CD4-positive, CD25-positive, alpha-beta regulatory T cell (primary cell): ENCODE data around the gene COL4A2. TPM values are rescaled to one million over a fixed set of nuclear protein-coding genes. Genes with fewer than 3 reads are reported as not detected.

ENCODE experiments used
- ATAC-seq, 2 donors: fragments of 150-1000 bp; cut with Tn5 transposase; one replicate each; pipeline ENCODE4 v1.10.0; 2021; ENCODE audit warnings: low read depth in 2 of 2, moderate number of reproducible peaks in 2 of 2, moderate library complexity in 1 of 2
- DNase-seq, 3 donors: peaks; one replicate each; pipeline versions ENCODE4 v3.0.0 to v3.0.0-alpha.2; 2012 to 2022; ENCODE audit warnings: mixed read lengths in 1 of 3
- H3K27ac ChIP-seq: one replicate; pipeline ENCODE4 v1.7.0; 2013; ENCODE audit warnings: mild to moderate bottlenecking, low read length; ENCODE audit not compliant: insufficient read depth, poor library complexity, severe bottlenecking
- H3K27me3 ChIP-seq: one replicate; pipeline ENCODE4 v1.7.0; 2013; ENCODE audit warnings: low read length; ENCODE audit not compliant: control insufficient read depth, insufficient read depth
- H3K36me3 ChIP-seq: one replicate; pipeline ENCODE4 v1.7.0; 2013; ENCODE audit warnings: mild to moderate bottlenecking, low read length, moderate library complexity; ENCODE audit not compliant: control insufficient read depth, insufficient read depth
- H3K4me1 ChIP-seq: 2 replicates; pipeline ENCODE4 v1.7.0; 2013; ENCODE audit warnings: mild to moderate bottlenecking, low read length; ENCODE audit not compliant: insufficient read depth, control insufficient read depth, poor library complexity, severe bottlenecking
- H3K4me3 ChIP-seq: one replicate; pipeline ENCODE4 v1.7.0; 2013; ENCODE audit warnings: low read depth, mild to moderate bottlenecking, low read length, moderate library complexity
- H3K9me3 ChIP-seq, 2 experiments: 1 replicate in 1 of 2; 2 replicates in 1 of 2; pipeline ENCODE4 v1.7.0; 2013; ENCODE audit warnings: low read length in 2 of 2, mild to moderate bottlenecking in 1 of 2, moderate library complexity in 1 of 2; ENCODE audit not compliant: control insufficient read depth in 2 of 2
- H3K27ac Mint-ChIP-seq, 3 donors: one replicate each; pipeline ENCODE4 v1.8.0; 2020 to 2022; ENCODE audit warnings: mild to moderate bottlenecking in 3 of 3, mixed read lengths in 3 of 3, moderate library complexity in 2 of 3
- H3K27me3 Mint-ChIP-seq: one replicate; pipeline ENCODE4 v1.8.0; 2022; ENCODE audit warnings: mild to moderate bottlenecking, mixed read lengths
- H3K36me3 Mint-ChIP-seq: one replicate; pipeline ENCODE4 v1.8.0; 2020; ENCODE audit warnings: mixed read lengths
- H3K4me1 Mint-ChIP-seq, 4 donors: one replicate each; pipeline ENCODE4 v1.8.0; 2020 to 2022; ENCODE audit warnings: mixed read lengths in 4 of 4, mild to moderate bottlenecking in 1 of 4
- H3K4me3 Mint-ChIP-seq, 4 donors: one replicate each; pipeline ENCODE4 v1.8.0; 2020 to 2022; ENCODE audit warnings: mild to moderate bottlenecking in 4 of 4, mixed read lengths in 4 of 4, moderate library complexity in 3 of 4
- H3K9me3 Mint-ChIP-seq, 7 donors: one replicate each; pipeline ENCODE4 v1.8.0; 2020 to 2022; ENCODE audit warnings: mixed read lengths in 7 of 7, mild to moderate bottlenecking in 3 of 7, moderate library complexity in 2 of 7
- polyA plus RNA-seq, 4 donors: library from polyadenylated mRNA; unstranded; fragments of 300-500 nt; fragmentation: Illumina TruSeq; gene quantifications; one replicate each; pipeline ENCODE4 v1.2.3, GENCODE V29; 2021
- total RNA-seq: library from RNA; stranded (reverse); gene quantifications from one replicate; pipeline ENCODE4 v1.2.3, GENCODE V29; 2022

The COL4A2 gene
- total and polyA plus RNA-seq, 5 donors from 2014 or later: not detected

DNA sequence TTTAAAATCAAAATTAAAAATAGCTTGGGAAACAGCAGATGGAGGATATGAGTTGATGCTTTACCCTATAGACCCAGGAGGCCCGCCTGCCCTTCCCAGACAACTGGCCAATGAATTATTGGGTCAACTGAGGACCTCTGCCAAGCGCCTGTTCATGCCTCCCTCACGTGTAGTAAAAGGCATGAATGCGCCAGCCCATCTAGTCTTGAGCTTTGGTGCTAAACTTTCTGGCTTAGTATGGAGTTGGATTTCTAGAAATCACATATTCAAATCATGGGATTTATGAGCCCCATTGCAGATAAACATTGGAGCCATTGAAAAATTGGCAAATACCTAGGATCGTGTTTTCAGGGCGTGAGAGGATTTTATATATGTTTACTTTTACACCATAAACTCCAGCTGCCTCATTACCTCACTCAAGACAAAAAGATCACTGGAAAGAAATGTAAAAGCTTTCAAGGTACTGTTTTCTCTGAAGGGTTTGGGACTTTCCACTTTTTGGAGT is 47.1 kb downstream of the COL4A2 start:
- ATAC-seq (no peak), DNase-seq (no peak)
- H3K4me1 Mint-ChIP-seq: no peaks in the 10 kb centered on the region
- H3K27ac Mint-ChIP-seq: no peak overlapping the region
- Histone ChIP-seq H3K27ac (no peak overlapping the region), H3K36me3 (no peaks in the 10 kb centered on the region), H3K4me3 (no peak overlapping the region), H3K4me1 (no peaks in the 10 kb centered on the region), H3K27me3 (no peaks in the 10 kb centered on the region), H3K9me3 (no peaks in the 10 kb centered on the region)
- no peaks in the 10 kb centered on the region for H3K9me3 Mint-ChIP-seq
- H3K36me3 Mint-ChIP-seq: no peaks in the 10 kb centered on the region
- no peaks in the 10 kb centered on the region for H3K27me3 Mint-ChIP-seq
- H3K4me3 Mint-ChIP-seq: no peak overlapping the region

DNA sequence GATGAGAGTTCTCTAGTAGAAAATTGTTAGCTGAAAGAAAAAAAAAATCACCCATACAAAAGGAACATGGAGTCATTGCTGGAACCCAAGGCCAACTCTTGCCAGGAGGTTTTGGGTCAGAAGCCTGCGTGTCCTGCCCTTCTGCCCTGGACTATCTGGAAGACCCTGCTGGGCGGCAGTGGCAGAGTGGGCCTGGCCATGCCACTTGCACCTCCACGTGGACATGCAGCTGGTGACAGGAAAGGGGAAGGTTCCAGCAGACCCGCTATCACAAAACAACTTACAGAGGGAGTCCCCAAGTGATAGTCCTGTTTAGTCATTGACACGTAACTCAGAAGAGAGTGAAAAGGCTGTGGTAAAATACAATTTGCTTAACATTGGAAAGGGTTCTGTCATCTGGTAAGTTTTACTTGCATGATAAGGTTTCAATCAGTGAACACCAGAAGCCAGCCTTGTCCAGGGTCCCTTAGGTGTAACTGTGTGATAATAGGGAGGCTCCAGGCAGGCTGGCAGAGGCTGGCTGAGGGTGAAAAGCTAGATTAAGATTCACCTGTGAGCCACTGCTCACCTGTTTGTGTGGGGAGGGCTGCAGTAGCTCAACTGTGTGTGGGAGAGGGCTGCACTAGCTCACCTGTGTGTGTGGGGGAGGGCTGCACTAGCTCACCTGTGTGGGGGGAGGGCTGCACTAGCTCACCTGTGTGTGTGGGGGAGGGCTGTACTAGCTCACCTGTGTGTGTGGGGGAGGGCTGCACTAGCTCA is 47.8 kb downstream of the COL4A2 start:
- H3K4me3 ChIP-seq: no peak overlapping the region
- ATAC-seq (no peak), DNase-seq (no peak)
- H3K27me3 ChIP-seq: no peaks in the 10 kb centered on the region
- H3K27ac ChIP-seq: no peak overlapping the region
- Mint-ChIP-seq H3K4me1 (no peaks in the 10 kb centered on the region), H3K27me3 (no peaks in the 10 kb centered on the region), H3K4me3 (no peak overlapping the region), H3K9me3 (no peaks in the 10 kb centered on the region), H3K27ac (no peak overlapping the region), H3K36me3 (no peaks in the 10 kb centered on the region)
- no peaks in the 10 kb centered on the region for H3K4me1 ChIP-seq
- no peaks in the 10 kb centered on the region for H3K9me3 ChIP-seq
- H3K36me3 ChIP-seq: no peaks in the 10 kb centered on the region

DNA sequence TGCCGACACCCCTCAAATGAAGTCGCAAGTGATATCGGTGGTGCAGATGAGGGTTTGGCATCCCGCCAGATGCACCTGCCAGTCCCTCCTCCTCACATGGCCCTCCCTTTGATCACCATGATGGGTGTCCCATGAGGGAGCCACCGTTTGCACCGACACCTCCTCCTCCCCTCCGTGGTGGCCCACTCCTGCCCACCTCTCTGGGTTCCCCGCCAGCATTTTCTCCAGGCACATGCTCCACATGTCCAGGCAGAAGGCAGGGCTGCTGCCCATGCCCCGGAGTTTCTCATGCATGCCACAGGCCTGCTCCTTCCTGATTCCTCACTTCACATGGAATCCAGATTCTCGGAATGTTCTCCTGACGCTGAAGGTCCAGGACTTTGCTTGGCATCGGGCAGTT is 49.3 kb downstream of the COL4A2 start:
- no peak for ATAC-seq
- no peak overlapping the region for H3K4me3 Mint-ChIP-seq
- DNase-seq: no peak
- Histone ChIP-seq H3K27ac (no peak overlapping the region), H3K36me3 (no peaks in the 10 kb centered on the region), H3K9me3 (no peaks in the 10 kb centered on the region), H3K27me3 (no peaks in the 10 kb centered on the region), H3K4me1 (no peaks in the 10 kb centered on the region), H3K4me3 (no peak overlapping the region)
- H3K27me3 Mint-ChIP-seq: no peaks in the 10 kb centered on the region
- no peaks in the 10 kb centered on the region for H3K4me1 Mint-ChIP-seq
- no peak overlapping the region for H3K27ac Mint-ChIP-seq
- no peaks in the 10 kb centered on the region for H3K36me3 Mint-ChIP-seq
- peaks cover 0 to 2% (median 0%) of the 10 kb centered on the region in 7 donors for H3K9me3 Mint-ChIP-seq

DNA sequence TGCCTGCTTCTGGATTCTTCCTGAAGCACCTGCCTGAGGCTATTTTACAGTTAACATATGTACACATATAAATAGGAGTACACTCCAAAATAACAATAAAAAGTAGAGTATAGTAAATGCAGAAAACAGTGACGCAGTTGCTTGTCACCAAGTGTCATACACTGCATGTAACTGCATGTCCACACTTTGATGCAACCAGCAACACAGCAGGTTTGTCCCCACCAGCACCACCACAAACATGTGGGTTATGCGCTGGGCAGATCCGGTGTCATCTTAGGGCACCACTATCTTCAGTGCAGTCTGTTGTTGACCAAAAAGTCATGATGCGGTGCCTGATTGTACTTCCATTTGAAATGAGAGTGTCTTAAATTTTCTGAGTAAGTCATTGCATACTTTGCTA is 51.3 kb downstream of the COL4A2 start:
- no peaks in the 10 kb centered on the region for H3K4me1 Mint-ChIP-seq
- no peaks in the 10 kb centered on the region for H3K27me3 ChIP-seq
- DNase-seq (no peak), ATAC-seq (no peak)
- no peaks in the 10 kb centered on the region for H3K36me3 Mint-ChIP-seq
- no peak overlapping the region for H3K4me3 ChIP-seq
- no peaks in the 10 kb centered on the region for H3K36me3 ChIP-seq
- H3K27me3 Mint-ChIP-seq: peaks cover 4% of the 10 kb centered on the region
- no peaks in the 10 kb centered on the region for H3K9me3 ChIP-seq
- H3K9me3 Mint-ChIP-seq: peaks cover 0 to 2% (median 0%) of the 10 kb centered on the region in 7 donors
- H3K27ac ChIP-seq: no peak overlapping the region
- H3K4me3 Mint-ChIP-seq: no peak overlapping the region
- H3K4me1 ChIP-seq: no peaks in the 10 kb centered on the region
- no peak overlapping the region for H3K27ac Mint-ChIP-seq

DNA sequence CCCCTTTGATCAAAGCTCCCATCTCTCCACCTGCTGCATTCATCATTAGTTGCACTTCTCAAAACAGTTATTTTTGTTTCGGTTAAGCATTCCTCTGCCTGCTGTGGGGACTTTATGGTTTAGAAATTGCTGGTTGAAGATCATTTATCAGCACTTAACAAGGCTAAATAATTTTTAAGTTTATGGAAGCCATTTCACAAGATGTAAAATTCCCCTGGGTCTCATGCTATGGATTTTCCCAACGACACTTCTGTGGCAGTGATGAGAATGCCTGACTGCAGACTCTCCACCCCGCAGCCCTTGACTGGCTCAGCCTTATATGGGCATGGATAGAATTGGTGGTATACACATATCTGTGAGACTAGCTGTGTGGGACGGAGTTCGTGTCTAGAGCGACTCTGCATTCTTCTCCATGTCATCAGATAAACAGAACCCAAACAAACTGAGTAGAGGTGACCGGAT is 52.8 kb downstream of the COL4A2 start:
- Mint-ChIP-seq H3K27me3 (peaks cover 4% of the 10 kb centered on the region), H3K4me1 (no peaks in the 10 kb centered on the region), H3K27ac (no peak overlapping the region), H3K9me3 (peaks cover 0 to 2% (median 0%) of the 10 kb centered on the region in 7 donors), H3K36me3 (no peaks in the 10 kb centered on the region), H3K4me3 (no peak overlapping the region)
- no peaks in the 10 kb centered on the region for H3K4me1 ChIP-seq
- H3K27ac ChIP-seq: no peak overlapping the region
- H3K4me3 ChIP-seq: no peak overlapping the region
- H3K9me3 ChIP-seq: no peaks in the 10 kb centered on the region
- H3K27me3 ChIP-seq: no peaks in the 10 kb centered on the region
- no peaks in the 10 kb centered on the region for H3K36me3 ChIP-seq
- DNase-seq (no peak), ATAC-seq (no peak)

DNA sequence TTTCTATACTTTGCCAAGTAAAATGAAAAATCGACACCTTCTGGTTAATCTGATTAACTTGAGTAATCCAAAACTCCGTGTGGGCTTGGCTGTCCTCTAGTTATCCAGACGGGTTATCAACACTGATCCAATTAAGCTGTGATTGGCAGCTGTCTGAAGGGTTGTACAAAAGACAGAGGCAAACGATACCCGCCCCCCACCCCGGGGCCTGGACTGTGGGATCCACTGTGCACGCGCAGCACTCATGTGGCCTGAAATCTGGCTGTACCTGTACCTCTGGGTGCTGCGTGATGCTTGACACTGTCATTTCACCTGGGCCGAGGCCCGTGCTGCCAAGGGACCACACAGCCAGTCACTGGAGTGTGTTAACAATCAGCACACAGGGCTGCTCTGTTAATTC is 53.5 kb downstream of the COL4A2 start:
- H3K4me1 ChIP-seq: no peaks in the 10 kb centered on the region
- ATAC-seq: no peak
- H3K27ac Mint-ChIP-seq: no peak overlapping the region
- no peak for DNase-seq
- H3K9me3 ChIP-seq: no peaks in the 10 kb centered on the region
- H3K36me3 Mint-ChIP-seq: no peaks in the 10 kb centered on the region
- H3K4me3 ChIP-seq: no peak overlapping the region
- H3K27me3 Mint-ChIP-seq: peaks cover 4% of the 10 kb centered on the region
- H3K36me3 ChIP-seq: no peaks in the 10 kb centered on the region
- H3K9me3 Mint-ChIP-seq: peaks cover 0 to 2% (median 0%) of the 10 kb centered on the region in 7 donors
- H3K27me3 ChIP-seq: no peaks in the 10 kb centered on the region
- H3K4me3 Mint-ChIP-seq: no peak overlapping the region
- no peaks in the 10 kb centered on the region for H3K4me1 Mint-ChIP-seq
- H3K27ac ChIP-seq: no peak overlapping the region

DNA sequence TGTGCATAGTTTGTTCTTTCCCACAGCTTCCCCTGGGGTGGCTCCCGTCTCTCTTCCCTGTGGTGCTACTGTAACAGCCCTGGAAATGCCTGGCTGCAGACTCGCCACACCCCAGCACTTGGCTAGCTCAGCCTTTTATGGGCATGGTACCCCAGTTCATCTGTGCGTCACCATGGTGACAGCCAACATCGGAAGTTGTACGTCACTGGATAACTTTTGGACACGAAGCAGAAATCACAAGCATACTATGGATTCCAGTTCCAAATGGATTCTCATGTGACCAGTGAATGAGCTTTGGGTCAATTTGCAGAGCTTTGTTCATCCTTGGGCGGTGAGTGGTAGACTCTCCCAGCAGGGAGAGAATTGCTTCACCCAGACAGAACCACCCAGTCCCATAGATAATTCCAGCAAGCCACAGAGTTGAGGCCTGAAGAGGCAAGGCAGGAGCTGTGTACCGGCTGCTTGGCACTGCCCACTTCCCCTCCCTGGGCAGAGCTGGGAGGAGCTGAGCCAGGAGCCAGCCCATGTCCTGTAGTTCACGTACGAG is 54.4 kb downstream of the COL4A2 start:
- ATAC-seq (no peak), DNase-seq (no peak)
- Histone ChIP-seq H3K27ac (no peak overlapping the region), H3K4me1 (no peaks in the 10 kb centered on the region), H3K9me3 (no peaks in the 10 kb centered on the region), H3K4me3 (no peak overlapping the region), H3K36me3 (no peaks in the 10 kb centered on the region), H3K27me3 (no peaks in the 10 kb centered on the region)
- no peaks in the 10 kb centered on the region for H3K36me3 Mint-ChIP-seq
- no peak overlapping the region for H3K4me3 Mint-ChIP-seq
- peaks cover 0 to 2% (median 0%) of the 10 kb centered on the region in 7 donors for H3K9me3 Mint-ChIP-seq
- no peaks in the 10 kb centered on the region for H3K4me1 Mint-ChIP-seq
- H3K27ac Mint-ChIP-seq: no peak overlapping the region
- peaks cover 10% of the 10 kb centered on the region for H3K27me3 Mint-ChIP-seq

DNA sequence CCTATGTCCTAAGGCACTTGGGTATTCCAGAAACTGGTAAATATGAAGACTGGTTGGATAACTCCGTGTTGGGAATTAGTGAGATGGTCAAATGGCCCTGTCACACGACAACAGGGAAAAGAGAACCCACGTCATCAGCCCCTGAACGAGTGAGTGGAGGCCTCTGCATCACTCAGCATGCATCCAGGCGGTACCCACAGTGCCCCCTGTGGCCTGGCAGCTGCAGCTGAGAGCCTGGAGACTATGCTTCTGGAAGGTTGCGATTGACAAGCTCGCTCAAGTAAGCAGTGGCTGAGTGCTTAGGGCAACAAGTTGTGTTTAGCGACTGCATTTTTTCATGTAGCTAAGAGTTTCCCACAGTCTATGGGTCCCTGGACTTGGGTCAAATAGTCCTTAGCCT is 55.9 kb downstream of the COL4A2 start:
- Histone ChIP-seq H3K4me1 (no peaks in the 10 kb centered on the region), H3K36me3 (no peaks in the 10 kb centered on the region), H3K9me3 (no peaks in the 10 kb centered on the region), H3K4me3 (no peak overlapping the region), H3K27me3 (no peaks in the 10 kb centered on the region), H3K27ac (no peak overlapping the region)
- Mint-ChIP-seq H3K4me3 (no peak overlapping the region), H3K27ac (no peak overlapping the region), H3K9me3 (peaks cover 0 to 2% (median 0%) of the 10 kb centered on the region in 7 donors), H3K27me3 (peaks cover 13% of the 10 kb centered on the region), H3K4me1 (no peaks in the 10 kb centered on the region), H3K36me3 (no peaks in the 10 kb centered on the region)
- no peak for ATAC-seq
- no peak for DNase-seq
